Breast epithelium (tissue), 3 donors: ENCODE data around the gene ANXA4.

Experiments
- POLR2A ChIP-seq: fragments of 450-650 bp; IDR thresholded peaks from one replicate; pipeline ENCODE4 v1.6.1; 2016; ENCODE audit warnings: antibody characterized with exemption, mild to moderate bottlenecking, moderate library complexity
- POLR2AphosphoS5 ChIP-seq, 3 donors: sonication (generic); formaldehyde crosslinking; IDR thresholded peaks; one replicate each; pipeline ENCODE4 v1.6.1; 2017; ENCODE audit warnings: antibody characterized with exemption in 3 of 3
- TF ChIP-seq, protein P1 (sequence below), 3 donors: fragments of 450-650 bp; IDR thresholded peaks; one replicate each; pipeline ENCODE4 v1.5.1; 2016 to 2017; ENCODE audit warnings: antibody characterized with exemption in 3 of 3, mild to moderate bottlenecking in 3 of 3, moderate library complexity in 3 of 3

DNA sequence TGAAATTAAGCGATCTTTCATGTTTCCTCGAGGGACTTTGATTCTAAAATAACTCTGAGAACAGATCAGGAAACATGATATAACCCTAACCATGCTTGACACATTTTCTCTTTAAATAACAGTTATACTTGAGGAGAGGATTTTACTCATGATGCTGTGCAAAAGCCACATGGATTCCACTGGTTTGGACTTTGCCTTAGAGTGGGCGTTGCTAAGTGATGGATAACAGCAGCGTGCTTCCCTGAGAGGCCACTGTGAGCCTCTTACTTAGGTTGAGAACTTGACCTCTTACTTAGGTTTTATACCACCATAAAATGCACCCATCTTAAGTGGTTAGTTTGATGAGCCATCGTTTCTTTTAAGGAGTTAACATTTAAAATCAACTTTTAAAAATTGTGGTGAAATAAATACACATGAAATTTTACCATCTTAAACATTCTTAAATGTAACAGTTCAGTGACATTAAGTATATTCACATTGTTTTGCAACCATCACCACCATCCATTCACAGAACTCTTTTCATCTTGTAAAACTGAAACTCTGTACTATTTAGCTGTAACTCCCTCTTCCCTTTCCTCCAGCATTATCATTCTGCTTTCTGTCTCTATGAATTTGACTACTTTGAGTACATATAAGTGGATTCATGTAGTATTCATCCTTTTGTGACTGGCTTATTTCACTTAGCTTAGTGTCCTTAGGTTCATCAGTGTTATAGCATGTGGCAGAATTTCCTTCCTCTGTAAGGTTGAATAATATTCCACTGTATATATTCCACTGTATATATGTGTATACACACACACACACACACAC lies 22.6 kb downstream of the ANXA4 start:
- TF ChIP-seq, protein P1, sequence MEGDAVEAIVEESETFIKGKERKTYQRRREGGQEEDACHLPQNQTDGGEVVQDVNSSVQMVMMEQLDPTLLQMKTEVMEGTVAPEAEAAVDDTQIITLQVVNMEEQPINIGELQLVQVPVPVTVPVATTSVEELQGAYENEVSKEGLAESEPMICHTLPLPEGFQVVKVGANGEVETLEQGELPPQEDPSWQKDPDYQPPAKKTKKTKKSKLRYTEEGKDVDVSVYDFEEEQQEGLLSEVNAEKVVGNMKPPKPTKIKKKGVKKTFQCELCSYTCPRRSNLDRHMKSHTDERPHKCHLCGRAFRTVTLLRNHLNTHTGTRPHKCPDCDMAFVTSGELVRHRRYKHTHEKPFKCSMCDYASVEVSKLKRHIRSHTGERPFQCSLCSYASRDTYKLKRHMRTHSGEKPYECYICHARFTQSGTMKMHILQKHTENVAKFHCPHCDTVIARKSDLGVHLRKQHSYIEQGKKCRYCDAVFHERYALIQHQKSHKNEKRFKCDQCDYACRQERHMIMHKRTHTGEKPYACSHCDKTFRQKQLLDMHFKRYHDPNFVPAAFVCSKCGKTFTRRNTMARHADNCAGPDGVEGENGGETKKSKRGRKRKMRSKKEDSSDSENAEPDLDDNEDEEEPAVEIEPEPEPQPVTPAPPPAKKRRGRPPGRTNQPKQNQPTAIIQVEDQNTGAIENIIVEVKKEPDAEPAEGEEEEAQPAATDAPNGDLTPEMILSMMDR (IDR thresholded peaks at IDR 0.05), result no peak
- TF ChIP-seq POLR2AphosphoS5 (IDR thresholded peaks at IDR 0.05) (no peak), POLR2A (no peak)
